ENCODE data around the gene SLC15A2. TPM values are rescaled to one million over a fixed set of nuclear protein-coding genes. Genes with fewer than 3 reads are reported as not detected.

Gene SLC15A2
- total and polyA plus RNA-seq, 2 donors from 2014 or later = 9.0 to 21.8 TPM

DNA sequence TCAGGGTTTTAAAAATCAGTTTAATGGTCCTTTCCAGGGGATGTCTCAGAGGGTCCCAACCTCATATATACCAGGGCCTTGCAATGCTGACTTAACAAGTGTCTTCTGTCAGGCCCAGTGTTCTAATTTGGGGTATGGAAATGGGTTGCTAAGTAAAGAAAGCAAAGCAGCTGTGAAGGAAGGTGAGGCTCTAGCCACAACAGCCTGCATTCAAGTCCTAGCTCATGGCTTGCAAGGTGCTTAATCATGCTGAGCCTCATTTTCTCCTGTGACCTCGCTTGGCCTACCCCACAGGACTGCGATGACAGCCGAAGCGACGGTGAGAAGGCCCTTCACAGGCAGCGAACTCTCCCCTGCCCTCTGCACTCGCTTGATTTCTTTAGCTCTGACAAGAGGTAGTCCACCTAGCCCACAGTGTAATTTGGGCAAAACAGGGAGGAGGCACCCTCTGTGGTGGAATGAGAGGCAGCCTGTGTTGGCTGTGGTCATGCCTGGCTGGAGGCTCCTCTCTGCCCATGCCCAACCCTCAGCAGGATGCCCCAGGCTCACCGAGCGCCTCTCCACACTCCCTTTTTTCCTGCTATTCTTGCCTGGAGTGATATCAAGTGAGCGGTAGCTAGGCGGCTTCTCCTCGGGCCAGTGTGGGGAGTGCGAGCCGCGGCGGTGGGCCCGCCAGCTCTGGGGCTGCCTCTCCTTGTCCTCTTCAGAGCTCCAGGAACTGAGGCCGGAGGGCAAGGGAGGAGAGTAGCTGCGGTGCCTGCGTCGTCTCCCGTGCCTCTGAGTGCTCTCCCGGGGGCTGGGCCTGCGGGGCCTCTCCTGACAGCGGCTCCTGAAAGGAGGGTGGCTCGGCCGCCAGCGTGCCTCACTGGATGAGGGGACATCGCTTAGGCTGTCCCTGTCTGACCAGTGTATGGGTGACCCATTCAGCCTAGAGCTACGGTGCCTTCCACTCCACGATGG is 98.7 kb downstream of the SLC15A2 start:
- DNase-seq (no peak), FAIRE-seq (no peak)
- intact Hi-C loops (cut with DNase I) = no loop called here
- no peak overlapping the region for H3K4me3 ChIP-seq (ENCODE audit: low read length in 3 of 3)
- H3K36me3 ChIP-seq (ENCODE audit: control insufficient read depth in 2 of 3, insufficient read depth in 3 of 3, low read length in 3 of 3) = peaks cover 0 to 3% (median 0%) of the 10 kb centered on the region in 3 donors
- no peak overlapping the region for H3K9ac ChIP-seq (ENCODE audit: low read length in 3 of 3)
- TF ChIP-seq, protein P1, sequence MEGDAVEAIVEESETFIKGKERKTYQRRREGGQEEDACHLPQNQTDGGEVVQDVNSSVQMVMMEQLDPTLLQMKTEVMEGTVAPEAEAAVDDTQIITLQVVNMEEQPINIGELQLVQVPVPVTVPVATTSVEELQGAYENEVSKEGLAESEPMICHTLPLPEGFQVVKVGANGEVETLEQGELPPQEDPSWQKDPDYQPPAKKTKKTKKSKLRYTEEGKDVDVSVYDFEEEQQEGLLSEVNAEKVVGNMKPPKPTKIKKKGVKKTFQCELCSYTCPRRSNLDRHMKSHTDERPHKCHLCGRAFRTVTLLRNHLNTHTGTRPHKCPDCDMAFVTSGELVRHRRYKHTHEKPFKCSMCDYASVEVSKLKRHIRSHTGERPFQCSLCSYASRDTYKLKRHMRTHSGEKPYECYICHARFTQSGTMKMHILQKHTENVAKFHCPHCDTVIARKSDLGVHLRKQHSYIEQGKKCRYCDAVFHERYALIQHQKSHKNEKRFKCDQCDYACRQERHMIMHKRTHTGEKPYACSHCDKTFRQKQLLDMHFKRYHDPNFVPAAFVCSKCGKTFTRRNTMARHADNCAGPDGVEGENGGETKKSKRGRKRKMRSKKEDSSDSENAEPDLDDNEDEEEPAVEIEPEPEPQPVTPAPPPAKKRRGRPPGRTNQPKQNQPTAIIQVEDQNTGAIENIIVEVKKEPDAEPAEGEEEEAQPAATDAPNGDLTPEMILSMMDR (IDR thresholded peaks at IDR 0.05; ENCODE audit: borderline replicate concordance, extremely low read depth, insufficient read depth) = no peak
- no peaks in the 10 kb centered on the region for H3K9me3 ChIP-seq (ENCODE audit: control insufficient read depth in 2 of 3, insufficient read depth in 1 of 3, low read length in 3 of 3)
- H3K27ac ChIP-seq (ENCODE audit: low read depth in 2 of 2, low read length in 2 of 2) = peak overlapping the region in 1 of 2 donors; percentile 23
- no peaks in the 10 kb centered on the region for H3K27me3 ChIP-seq (ENCODE audit: control insufficient read depth, insufficient read depth, low read length)
- H3K4me1 ChIP-seq (ENCODE audit: control insufficient read depth in 2 of 3, insufficient read depth in 2 of 3, low read depth in 1 of 3, low read length in 3 of 3) = peaks cover 0 to 17% (median 12%) of the 10 kb centered on the region in 3 donors

Other genes starting within 250 kb of the SLC15A2 start
- 102 TPM for gene HCLS1, start 233.5 kb upstream of the SLC15A2 start, total RNA-seq
- 11.7 TPM for gene HCLS1, start 233.5 kb upstream of the SLC15A2 start, polyA plus RNA-seq (ENCODE audit: insufficient read depth, low read depth, low replicate concordance)
- gene GOLGB1, start 144.7 kb upstream of the SLC15A2 start, total RNA-seq = 79.7 TPM
- gene GOLGB1, start 144.7 kb upstream of the SLC15A2 start, polyA plus RNA-seq (ENCODE audit: insufficient read depth, low read depth, low replicate concordance) = 26.8 TPM
- 16.9 TPM for gene IQCB1, start 59.3 kb upstream of the SLC15A2 start, total RNA-seq
- 12.9 TPM for gene IQCB1, start 59.3 kb upstream of the SLC15A2 start, polyA plus RNA-seq (ENCODE audit: insufficient read depth, low read depth, low replicate concordance)
- gene EAF2, start 59.2 kb upstream of the SLC15A2 start, total RNA-seq = 13.9 TPM
- gene EAF2, start 59.2 kb upstream of the SLC15A2 start, polyA plus RNA-seq (ENCODE audit: insufficient read depth, low read depth, low replicate concordance) = 43.6 TPM
- gene ILDR1, start 127.8 kb downstream of the SLC15A2 start, total RNA-seq = 17.7 TPM
- gene ILDR1, start 127.8 kb downstream of the SLC15A2 start, polyA plus RNA-seq (ENCODE audit: insufficient read depth, low read depth, low replicate concordance) = 11.9 TPM
- 6.3 TPM for gene CD86, start 161.0 kb downstream of the SLC15A2 start, total RNA-seq
- gene CD86, start 161.0 kb downstream of the SLC15A2 start, polyA plus RNA-seq (ENCODE audit: insufficient read depth, low read depth, low replicate concordance) = 1.3 TPM